SH-SY5Y (cell line): ENCODE results near the gene IGFBP5.

Experiments
- GATA2 ChIP-seq: IDR thresholded peaks from 2 replicates; pipeline ENCODE4 v1.6.1; 2011; ENCODE audit warnings: mild to moderate bottlenecking, low read depth, low read length
- GATA3 ChIP-seq: IDR thresholded peaks from 2 replicates; pipeline ENCODE4 v1.6.1; 2011; ENCODE audit warnings: low read depth, mild to moderate bottlenecking, low read length, moderate library complexity

GRCh38 chr2:216739035-216739434 lies 43.7 kb upstream of the IGFBP5 start:
- no peak for TF ChIP-seq GATA2
- no peak for TF ChIP-seq GATA3
